Endothelial cell of umbilical vein (primary cell): ENCODE results near the gene CLPX.

Source experiments
- EZH2 ChIP-seq: IDR thresholded peaks from 2 replicates; pipeline ENCODE4 v1.6.1; 2012; ENCODE audit warnings: borderline replicate concordance, low read depth, mild to moderate bottlenecking, moderate library complexity, low read length, inconsistent platforms; ENCODE audit not compliant: severe bottlenecking
- POLR2A ChIP-seq: IDR thresholded peaks from 2 replicates; pipeline ENCODE4 v1.6.1; 2012; ENCODE audit warnings: low read depth, mild to moderate bottlenecking, control low read depth, low read length

DNA sequence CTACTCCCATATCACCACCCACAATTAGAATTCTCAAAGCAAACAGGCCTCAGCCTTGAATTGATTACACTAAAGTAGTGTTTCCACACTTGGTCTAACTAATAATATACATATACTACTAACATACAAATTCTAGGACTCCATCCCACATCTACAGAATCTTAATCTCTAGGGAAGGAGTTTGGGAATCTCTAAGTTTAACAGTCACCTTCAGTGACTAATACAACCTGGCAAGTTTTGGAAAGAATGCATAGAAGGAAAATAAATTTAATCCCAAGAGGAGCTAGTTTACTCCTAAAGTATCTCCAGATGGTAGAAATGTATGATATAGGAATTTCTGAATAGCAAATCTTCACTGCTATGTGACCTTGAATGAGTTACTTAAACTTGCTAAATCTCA, 9.1 kb downstream of the CLPX start:
- TF ChIP-seq EZH2 (no peak), POLR2A (no peak)
